Measurements from ENCODE around the gene PCDHA1.

The PCDHA1 gene

GRCh38 chr5:140992828-140993227, 206.9 kb downstream of the PCDHA1 start:
- peak; percentile 79 for DNase-seq

DNA sequence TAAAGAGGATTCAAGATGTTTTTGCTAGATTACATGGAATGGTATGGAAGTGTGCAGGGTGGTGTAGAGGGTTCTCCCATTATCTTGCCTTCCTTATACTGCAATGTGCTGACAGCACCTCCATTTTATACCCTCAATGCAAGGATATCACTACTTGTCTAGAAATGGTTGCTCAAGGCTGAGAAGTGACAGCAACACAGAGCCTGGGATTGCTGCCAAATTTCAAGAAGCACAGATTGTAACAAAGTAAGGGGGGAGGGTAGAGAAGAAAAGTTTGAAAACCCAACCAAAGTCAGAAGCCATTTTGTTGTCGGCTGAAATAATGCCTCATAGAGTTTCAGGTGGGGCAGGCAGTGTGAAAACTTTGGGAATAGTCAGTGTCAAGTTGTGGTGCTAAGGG, 210.1 kb downstream of the PCDHA1 start:
- DNase-seq = peak; percentile 36

GRCh38 chr5:140998921-140999410, 213.0 kb downstream of the PCDHA1 start:
- DNase-seq = no peak

DNA sequence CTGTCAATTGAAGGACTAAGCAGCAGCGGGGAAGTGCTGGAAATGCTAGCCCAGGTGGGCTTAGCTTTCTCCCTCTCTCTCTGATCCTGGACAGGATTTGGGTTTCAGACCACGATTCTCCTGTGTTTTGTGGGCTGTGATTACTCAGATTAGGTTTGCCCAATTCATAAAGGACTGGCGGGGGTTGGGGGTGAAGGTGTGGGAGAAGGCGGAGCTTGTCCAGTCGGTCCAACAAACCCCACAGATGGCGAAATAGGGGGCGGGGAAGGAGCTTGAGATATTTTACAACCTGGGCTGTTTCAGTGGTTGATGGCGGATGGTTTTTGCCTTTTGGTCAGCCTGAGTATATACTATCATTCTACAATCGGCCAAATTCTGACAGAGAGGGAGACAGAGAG, 215.5 kb downstream of the PCDHA1 start:
- peak; percentile 95 for DNase-seq

DNA sequence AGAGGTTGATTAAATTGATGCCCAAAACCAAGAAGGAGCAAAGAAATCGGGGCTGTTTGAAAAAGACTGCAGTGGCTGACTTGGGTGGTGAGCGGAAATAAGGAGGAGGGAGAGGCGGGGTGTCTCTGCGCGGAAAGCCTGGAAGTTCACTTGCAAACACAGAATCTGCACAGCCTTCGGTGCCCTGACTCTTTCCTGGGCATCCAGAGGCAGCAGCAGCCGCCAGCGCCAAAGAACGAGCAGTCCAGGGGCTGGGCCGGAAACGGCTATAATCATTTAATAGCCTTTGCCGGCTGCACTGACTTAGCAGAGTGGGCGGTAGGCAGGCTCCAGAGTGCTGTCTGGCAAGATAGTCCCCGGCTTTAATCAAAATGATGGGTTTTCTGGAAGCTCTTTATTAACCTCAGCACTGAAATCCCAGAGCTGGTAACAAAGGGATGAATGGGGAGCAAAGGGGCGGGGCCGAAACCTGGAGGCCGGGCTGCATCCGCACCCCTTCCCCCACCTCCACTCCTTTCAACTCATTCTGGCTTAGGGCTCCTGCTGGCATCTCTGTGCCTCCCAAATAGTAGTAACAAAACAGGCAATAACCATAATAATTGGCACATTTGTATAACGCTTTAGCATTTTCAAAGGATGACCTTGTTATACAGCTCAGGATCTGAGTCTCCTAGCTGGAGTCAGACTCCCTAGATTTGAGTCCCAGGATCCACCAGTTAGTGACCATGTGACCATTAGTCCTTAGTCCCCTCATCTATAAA, 216.1 kb downstream of the PCDHA1 start:
- DNase-seq = peak; percentile 92

- no peak for DNase-seq
These were observed 216.6 kb downstream of the PCDHA1 start for GRCh38 chr5:141002605-141002965.

DNA sequence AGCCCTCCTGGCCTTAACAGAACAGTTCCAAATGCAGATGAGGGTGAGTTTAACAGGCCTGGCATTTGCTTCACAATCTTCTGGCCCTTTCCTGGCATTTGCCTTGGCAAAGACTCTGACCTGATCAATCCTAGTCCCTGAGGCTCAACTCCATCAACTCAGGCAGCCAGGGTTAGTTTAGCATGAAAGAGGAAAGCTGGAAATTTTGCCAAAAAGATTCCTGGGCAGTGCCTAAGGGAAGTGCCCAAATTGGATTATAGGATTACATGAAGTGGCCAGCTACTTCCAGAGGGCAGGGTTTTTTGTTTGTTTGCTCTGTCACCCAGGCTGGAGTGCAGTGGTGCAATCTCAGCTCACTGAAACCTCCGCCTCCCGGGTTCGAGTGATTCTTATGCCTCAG, 217.1 kb downstream of the PCDHA1 start:
- peak; percentile 57 for DNase-seq

GRCh38 chr5:141003791-141004611, 218.1 kb downstream of the PCDHA1 start:
- DNase-seq = peak; percentile 98

DNA sequence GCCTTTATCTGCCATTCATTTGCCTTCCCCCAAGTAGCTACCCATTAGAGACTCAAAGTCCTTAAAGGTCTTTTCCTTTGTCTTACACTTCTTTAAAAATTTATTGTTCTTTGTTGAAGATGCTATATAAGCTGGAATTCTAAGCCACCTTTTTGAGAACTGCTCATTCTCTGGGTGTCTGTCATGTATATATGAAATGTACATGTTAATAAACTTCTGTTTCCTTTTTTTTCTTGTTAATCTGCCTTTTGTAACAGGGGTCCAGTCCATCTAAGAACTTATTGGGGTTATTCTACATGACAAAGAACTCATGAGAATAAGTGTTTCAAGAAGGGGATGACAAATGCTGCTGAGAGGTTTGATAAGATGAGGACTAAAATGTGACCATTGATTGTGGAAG, 221.9 kb downstream of the PCDHA1 start:
- DNase-seq = no peak

GRCh38 chr5:141010047-141010793, 224.3 kb downstream of the PCDHA1 start:
- DNase-seq = no peak

DNA sequence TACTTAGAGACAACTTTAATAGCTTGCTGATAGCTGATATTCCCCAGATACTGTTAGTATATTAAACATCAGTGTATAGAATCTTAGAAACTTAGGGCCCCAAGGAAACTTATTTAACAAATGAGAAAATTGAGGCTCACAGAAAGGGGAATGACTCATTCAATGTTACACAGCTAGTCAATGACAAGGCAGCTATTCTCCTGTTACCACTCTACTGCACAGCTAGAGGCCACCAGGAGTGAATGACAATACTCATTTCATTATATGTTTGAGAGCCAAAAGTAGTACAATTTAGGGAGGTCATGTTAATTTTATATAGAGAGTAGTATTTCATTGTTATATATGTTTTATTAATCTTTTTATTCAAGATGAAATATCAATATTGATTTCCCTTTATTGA, 232.0 kb downstream of the PCDHA1 start:
- peak; percentile 10 for DNase-seq

DNA sequence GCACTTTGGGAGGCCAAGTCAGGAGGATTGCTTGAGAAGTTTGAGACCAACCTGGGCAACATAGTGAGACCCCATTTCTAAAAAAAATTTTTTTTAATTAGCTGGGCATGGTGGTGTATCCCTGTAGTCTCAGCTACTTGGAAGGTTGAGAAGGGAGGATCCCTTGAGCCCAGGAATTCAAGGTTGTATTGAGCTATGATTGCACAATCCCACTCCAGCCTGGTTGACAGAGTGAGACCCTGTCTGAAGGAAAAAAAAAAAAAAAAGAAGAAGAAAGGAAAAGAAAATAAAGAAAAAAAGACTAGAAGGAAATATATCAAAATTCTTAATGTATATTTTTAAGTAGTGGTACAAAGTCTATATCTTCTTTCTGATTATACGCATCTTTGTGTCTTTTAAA, 236.4 kb downstream of the PCDHA1 start:
- no peak for DNase-seq

DNA sequence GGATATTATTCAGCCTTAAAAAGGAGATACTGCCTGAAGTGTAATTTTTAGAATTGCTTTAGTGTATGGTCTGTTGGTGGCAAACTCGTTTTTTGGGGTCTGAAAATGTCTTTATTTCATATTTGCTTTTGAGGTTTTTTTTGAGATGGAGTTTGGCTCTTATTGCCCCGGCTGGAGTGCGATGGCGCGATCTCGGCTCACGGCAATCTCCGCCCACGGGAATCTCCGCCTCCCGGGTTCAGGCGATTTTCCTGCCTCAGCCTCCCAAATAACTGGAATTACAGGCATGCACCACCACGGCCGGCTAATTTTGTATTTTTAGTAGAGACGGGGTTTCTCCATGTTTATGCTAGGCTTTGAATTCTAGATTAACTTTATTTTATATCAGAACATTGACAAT, 245.1 kb downstream of the PCDHA1 start:
- DNase-seq = no peak

DNA sequence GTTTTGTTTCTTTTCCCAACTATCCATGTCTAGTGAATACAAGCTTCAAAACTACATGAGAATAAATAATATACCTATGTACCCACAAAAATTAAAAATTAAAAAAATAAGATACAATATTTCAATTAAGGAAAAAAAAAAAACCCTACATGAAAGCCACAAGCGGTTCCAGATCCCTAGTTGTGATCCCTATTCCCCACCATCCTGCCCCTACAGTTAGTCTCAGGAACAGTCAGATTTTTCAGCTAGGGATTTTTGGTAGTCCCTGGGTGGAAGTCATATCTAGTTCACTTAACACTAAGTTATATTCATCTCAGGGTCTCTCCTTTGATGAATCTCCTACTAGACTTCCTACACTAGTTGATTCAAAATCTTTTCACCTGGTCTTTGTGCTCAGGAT, 246.7 kb downstream of the PCDHA1 start:
- peak; percentile 11 for DNase-seq

DNA sequence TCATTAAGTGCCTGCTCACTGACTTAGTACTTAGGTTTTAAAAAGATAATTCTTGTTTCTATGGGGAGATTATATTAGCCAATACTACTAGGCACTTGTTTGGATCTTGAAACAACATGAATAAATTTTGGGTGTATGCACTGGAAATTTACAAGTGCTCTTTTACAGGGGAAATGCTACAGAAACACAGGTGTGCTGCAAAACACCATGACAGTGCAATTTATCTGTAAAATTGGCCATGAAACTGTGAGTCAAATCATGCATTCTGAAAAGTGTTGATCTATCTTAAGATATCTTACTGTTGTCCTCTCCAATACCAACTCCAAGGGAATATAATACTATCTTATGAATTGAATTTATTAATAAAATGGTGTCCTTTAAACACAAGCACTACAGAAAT, 253.1 kb downstream of the PCDHA1 start:
- no peak for DNase-seq

DNA sequence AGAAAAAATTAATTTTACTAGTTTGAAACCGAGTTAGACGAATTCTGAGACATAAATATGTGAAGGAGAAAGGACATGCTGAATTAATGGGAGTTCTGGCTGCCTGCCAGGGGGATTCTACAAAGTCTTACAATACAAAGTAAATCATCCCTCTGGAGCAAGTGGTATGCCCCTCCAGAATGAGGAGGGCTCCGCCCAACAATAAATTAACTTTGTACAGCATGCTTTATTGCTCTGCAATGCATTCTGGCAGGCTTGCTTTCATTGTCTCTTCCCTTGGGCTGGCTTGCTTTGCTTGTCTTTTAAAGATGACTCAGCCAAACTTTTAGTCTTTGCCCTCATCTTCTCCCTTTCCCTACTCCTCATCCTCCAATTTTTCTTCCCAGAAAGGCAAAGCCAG, 253.6 kb downstream of the PCDHA1 start:
- peak; percentile 97 for DNase-seq

GRCh38 chr5:141040093-141040770, 254.3 kb downstream of the PCDHA1 start:
- peak; percentile 98 for DNase-seq

DNA sequence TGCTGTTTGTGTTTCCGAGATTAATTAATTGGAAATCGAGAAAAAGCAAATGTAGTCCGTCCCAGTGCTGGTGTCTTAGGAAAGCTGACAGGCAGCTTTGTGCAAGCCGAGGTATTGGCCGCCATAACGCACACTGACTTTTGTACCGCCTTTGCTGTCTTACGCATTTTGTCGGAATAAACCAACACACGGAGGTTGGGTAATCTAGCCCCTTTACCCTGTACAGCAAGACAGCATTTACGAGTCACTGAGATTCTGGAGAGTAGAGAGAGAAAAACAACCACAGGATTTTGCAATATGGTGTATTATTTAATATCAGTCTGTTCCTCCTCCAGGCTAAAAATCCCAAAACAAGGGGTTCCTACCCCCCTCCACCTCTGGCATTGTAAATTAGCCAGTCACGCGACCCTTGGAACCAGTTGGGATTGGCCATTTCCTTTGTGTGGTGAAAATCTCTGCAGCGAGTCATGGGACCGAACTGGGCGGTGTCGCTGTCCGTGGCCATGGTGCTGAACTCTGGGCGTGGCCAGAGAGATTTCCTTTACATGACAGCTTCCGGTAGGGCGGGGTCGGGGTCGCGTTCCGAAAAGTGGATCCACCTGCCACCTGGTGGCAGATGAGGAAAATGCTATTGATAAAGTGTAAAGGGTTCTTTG, 255.0 kb downstream of the PCDHA1 start:
- DNase-seq = peak; percentile 100

DNA sequence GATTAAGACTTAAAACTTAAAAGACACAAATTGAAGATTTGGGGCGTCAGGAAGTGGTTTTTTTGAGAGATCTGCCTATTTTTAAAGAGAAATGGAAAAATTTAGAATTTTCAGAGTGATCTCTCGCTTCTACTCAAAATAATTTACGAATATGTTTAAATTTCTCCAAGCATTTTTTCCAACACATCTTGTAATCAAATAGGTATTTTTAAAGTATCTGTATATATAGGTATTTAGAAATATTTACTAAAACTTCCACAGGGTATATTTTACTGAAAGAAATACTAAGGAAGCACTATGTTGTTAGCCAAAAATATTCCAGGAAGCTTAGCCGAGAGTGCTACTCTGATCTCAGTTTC, 255.5 kb downstream of the PCDHA1 start:
- DNase-seq = no peak

- DNase-seq = peak; percentile 10
These were observed 256.6 kb downstream of the PCDHA1 start for GRCh38 chr5:141042555-141042954.

DNA sequence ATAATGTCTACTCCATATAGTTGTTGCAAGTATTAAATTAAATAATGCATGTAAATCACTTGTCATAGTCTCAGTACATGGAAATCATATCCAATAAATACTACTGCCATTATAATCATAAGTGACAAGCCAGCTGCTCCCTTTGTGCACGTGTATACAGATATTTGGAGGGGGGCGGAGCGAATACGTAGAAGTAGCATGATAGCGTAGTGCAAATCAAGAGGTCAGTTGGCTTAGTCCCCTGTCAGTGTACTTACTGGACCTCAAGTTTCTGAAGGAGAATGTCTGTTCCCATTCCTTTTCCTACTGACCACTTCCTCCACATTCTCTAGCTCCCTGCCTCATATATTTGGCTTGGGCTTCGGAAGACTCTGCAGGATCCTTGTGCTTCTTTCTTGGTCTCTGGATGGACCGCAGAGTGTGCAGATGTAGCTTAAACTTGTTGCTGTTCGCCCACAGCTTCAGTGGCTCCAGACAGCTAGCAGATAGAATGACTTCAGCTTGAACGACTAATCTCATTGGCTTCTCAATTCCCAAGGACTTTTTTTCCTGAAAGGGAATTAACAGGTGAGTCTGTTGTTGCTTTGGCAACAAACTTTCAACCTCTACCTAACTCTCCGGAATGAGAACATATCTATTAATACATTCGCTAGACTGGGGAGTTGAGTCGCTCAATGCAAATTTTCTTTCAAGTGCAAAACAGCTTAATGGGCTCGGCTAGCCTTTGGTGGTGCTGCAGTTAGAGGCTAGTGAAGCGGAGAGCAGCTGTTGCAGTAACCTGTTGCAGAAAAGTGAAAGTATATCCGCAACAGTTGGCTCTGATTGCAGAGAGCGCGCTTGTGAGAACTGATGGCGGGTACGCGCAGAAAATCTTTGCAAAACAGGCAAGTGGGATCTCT, 264.9 kb downstream of the PCDHA1 start, which contains the start of gene PCDHB1:
PCDHB1 (plus strand) TSS at position 753 of the 899 bp plus-strand sequence; CDS start at position 850, 97 bp downstream.
- peak; percentile 66 for DNase-seq
